Measurements from ENCODE around the gene IQGAP2. TPM values are rescaled to one million over a fixed set of nuclear protein-coding genes. Genes with fewer than 3 reads are reported as not detected.
A peak's percentile ranks its signal among the peaks of the same experiment; 100 is the strongest.
"Not testable (repeated sequence)": the region's sequence is repeated elsewhere in the genome, so short reads cannot be mapped to it uniquely, and the experiment has no call there.

The IQGAP2 gene
- total RNA-seq, 1 donor: 1.2 TPM

DNA sequence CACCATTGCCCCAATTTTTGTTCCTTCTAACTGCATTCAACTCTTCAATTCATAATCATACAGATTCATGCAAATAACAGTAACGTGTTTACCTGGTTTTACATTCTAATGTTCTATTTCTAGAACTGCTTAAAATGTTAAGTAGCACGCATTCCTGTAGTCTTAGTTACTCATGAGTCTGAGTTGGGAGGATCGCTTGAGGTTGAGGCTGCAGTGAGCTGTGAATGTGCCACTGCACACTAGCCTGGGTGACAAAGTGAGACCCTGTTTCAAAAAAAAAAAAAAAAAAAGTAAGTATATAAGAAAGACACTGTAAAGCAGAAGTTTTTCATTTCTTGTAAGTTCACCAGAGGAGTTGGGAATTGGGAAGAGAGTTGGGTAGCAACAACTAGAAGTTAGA lies 114.2 kb downstream of the IQGAP2 start:
- TF ChIP-seq, protein P1, sequence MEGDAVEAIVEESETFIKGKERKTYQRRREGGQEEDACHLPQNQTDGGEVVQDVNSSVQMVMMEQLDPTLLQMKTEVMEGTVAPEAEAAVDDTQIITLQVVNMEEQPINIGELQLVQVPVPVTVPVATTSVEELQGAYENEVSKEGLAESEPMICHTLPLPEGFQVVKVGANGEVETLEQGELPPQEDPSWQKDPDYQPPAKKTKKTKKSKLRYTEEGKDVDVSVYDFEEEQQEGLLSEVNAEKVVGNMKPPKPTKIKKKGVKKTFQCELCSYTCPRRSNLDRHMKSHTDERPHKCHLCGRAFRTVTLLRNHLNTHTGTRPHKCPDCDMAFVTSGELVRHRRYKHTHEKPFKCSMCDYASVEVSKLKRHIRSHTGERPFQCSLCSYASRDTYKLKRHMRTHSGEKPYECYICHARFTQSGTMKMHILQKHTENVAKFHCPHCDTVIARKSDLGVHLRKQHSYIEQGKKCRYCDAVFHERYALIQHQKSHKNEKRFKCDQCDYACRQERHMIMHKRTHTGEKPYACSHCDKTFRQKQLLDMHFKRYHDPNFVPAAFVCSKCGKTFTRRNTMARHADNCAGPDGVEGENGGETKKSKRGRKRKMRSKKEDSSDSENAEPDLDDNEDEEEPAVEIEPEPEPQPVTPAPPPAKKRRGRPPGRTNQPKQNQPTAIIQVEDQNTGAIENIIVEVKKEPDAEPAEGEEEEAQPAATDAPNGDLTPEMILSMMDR (IDR thresholded peaks at IDR 0.05; ENCODE audit: insufficient read depth, low read length): no peak

DNA sequence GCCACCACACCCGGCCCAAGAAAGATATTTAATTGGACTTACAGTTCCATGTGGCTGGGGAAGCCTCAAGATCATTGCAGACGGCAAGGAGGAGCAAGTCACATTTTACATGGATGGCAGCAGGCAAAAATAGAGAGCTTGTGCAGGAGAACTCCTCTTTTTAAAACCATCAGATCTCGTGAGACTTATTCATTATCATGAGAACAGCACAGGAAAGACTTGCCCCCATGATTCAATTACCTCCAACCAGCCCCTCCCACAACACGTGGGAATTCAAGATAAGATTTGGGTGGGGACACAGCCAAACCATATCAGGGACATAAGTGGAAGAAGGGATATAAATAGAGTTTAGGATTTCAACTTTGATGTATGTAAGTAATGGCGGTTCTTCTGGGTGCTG lies 115.2 kb downstream of the IQGAP2 start:
- H3K4me3 ChIP-seq (ENCODE audit: low read depth, low read length); DNase-seq (ENCODE audit: low read depth): not testable (repeated sequence)

More for the DNA sequence above, 114.2 kb downstream of the IQGAP2 start:
- H3K4me3 ChIP-seq (ENCODE audit: low read depth, low read length): no peak overlapping the region
- no peak for DNase-seq (ENCODE audit: low read depth)

DNA sequence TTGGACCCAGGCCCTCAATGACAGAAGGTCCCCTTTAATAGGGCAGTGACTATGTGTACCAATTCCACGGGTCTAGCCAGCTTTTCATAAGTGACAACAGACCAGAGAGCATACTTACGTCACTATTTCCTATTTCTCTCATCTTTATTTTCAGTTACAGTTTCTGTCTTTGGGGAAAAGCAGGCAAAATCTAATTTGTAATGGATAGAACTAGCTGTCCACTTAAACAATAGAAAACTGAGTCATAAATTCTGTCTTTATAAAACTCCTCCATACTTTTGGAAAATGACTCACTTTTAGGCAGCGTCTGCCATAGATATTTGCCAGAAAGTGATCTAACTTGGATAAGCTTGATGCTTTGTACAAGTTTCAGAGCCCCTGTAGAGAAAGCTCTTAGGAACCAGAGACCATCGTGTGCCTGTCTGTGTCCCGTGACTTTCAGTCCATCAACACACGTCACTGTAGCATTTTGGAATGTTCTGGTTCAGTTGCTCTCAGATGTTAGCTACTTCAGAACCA lies 118.2 kb downstream of the IQGAP2 start:
- no peak overlapping the region for H3K4me3 ChIP-seq (ENCODE audit: low read depth, low read length)
- peak; percentile 95 for DNase-seq (ENCODE audit: low read depth)
- TF ChIP-seq, protein P1 (IDR thresholded peaks at IDR 0.05; ENCODE audit: insufficient read depth, low read length): no peak

DNA sequence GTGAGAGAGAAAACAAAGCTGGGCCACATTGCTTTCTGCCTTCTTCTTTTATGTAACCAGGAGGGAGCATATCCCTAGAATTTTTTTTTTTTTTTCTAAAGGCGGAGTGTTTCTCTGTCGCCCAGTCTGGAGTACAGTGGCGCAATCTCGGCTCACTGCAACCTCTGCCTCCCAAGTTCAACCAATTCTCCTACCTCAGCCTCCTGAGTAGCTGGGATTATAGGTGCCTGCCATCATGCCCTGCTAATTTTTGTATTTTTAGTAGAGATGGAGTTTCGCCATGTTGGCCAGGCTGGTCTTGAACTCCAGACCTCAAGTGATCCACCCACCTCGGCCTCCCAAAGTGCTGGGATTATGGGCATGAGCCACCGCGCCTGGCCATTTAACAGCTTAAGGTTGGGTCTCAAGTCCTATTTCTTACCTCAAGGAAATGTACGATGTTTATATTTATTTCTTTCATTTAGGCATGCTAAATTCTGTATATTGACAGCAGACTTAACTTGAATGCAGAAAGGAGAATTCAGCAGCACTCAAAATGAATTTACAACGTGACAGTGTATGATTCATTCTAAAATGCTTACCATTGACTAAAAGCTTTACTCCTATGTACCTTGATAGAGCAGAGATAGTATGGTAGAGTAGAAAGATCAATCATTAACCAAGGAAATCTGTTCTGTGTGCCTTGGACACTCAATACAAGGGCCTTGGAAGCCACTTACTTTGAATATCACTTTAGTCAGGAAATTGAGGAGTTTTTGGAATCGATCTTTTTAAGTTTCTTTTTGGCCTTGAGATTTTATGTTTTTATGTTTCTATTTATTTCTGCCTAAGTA lies 119.2 kb downstream of the IQGAP2 start:
- DNase-seq (ENCODE audit: low read depth): peak; percentile 6
- no peak overlapping the region for H3K4me3 ChIP-seq (ENCODE audit: low read depth, low read length)
- TF ChIP-seq, protein P1 (IDR thresholded peaks at IDR 0.05; ENCODE audit: insufficient read depth, low read length): no peak

DNA sequence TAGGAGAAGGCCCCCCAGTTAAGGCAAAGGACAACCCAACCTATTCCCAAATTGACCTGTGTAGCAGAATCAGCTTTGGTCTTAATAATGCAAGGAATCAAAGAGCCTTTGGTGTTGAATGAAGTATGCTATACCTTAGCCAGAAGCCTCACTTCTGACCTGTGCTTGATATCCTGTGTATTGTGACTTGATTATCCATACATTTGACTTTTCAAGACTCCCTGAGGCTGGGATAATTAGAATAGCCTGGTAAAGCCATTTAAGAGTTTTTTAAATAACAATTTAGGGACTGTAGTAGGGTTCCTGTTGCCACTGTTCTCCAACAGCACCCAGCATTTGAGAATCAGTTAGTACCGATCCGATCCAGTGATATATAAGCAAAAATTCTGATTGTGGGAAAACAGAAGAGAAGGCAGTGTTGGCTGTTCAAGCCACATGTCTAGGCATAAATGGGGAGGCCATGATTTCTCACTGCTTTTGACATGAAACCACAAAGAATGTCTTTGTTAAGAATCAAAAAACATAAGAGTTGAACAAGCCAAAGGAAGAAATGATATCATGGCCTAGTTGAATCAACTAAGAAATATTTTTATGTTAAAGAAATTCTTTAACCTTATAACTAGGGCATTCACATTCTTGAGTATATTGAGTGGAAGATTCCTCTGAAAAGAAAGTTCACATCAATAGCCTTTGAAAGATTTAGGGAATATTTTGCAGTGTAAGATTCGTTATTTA lies 121.2 kb downstream of the IQGAP2 start:
- DNase-seq (ENCODE audit: low read depth): peak; percentile 42
- H3K4me3 ChIP-seq (ENCODE audit: low read depth, low read length): no peak overlapping the region
- TF ChIP-seq, protein P1 (IDR thresholded peaks at IDR 0.05; ENCODE audit: insufficient read depth, low read length): no peak

DNA sequence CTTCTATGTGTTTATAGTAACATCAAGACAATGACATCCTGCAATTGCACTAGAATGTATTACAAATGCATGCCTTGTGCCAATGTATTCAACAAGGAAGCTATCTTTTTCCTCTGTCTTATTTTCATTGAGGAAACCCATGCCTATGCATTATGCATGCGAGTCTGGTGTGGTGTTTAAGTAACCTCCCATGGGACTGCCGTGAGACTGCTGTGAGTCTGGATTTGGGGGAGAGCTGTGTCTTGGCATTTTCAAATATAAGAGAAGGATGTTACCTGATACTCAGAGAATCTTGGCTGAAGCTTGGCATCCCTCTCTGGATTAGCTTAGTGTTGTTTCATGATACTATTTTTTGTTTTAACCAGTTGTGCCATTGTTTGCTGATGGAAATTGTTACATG lies 121.8 kb downstream of the IQGAP2 start:
- no peak overlapping the region for H3K4me3 ChIP-seq (ENCODE audit: low read depth, low read length)
- peak; percentile 84 for DNase-seq (ENCODE audit: low read depth)
- TF ChIP-seq, protein P1 (IDR thresholded peaks at IDR 0.05; ENCODE audit: insufficient read depth, low read length): no peak

DNA sequence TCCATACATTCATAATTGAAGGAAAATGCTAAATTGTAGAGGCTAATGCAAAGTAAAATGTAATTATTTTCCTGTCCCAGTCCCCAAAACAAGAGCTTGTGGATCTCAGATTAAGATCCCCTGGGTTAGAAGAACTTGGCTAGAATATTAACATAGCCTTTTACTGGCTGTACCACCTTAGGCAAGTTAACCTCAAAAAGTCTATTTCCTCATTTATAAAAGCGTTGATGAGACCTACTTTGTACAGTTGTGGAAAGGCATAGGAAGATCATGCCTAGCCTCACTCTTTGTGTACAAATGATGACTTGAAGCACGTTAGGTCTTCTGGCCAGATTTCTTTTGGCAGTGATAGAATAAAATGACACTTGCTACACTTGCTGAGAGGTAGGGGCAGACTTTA lies 122.9 kb downstream of the IQGAP2 start:
- no peak for DNase-seq (ENCODE audit: low read depth)
- H3K4me3 ChIP-seq (ENCODE audit: low read depth, low read length): no peak overlapping the region
- TF ChIP-seq, protein P1 (IDR thresholded peaks at IDR 0.05; ENCODE audit: insufficient read depth, low read length): no peak

Data from fibroblast of the aortic adventitia (primary cell).